Stimulated activated CD8-positive, alpha-beta memory T cell treated with anti-CD3 and anti-CD28 coated beads, Interleukin-12 subunit alpha, Interleukin-12 subunit beta, amount 100 ng/mL, for 24 hours (primary cell): Measurements from ENCODE around the gene PIK3R2.
"Not testable (repeated sequence)": the region's sequence is repeated elsewhere in the genome, so short reads cannot be mapped to it uniquely, and the experiment has no call there.

Experiments used
- DNase-seq: peaks from one replicate; pipeline ENCODE4 v3.0.0-alpha.2; 2020; ENCODE audit errors: extremely low read depth

Gene PIK3R2

DNA sequence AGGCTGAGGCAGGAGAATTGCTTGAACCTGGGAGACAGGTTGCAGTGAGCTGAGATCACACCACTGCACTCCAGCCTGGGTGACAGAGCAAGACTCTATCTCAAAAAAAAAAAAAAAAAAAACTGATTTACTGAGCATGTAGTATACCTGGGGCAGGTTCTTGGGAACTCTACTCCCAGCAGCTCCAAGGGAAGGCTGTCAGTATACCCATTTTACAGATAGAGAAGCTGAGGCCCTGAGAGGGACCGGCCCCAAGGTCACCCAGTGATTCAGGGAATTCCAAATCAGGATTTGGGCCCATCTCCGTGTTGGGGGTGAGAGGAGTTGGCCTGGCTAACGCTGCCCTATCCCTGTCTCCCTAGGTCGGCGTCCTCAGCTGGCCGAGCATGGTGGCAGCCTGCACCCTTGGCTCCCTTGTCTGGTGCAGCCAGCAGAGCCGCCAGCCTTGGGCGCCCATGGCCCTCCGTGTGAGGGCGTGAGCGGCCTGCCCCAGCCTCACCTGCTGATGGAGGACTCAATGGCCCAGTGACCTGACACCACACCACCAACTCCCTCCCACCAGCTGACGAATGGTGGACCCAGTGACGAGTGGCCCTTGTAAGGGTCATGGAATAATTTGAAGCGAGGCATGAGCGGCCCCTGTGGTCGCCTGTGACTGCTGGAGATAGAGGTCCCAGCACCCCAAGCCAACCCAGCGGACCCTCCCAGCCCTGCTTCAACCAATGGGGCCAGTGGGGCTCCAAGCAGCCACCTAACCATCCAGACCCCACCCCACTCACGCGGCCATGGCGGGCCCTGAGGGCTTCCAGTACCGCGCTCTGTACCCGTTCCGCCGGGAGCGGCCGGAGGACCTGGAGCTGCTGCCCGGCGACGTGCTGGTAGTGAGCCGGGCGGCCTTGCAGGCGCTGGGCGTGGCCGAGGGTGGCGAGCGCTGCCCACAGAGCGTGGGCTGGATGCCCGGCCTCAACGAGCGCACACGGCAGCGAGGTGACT, 2.4 kb downstream of the PIK3R2 start:
- no peak for DNase-seq

DNA sequence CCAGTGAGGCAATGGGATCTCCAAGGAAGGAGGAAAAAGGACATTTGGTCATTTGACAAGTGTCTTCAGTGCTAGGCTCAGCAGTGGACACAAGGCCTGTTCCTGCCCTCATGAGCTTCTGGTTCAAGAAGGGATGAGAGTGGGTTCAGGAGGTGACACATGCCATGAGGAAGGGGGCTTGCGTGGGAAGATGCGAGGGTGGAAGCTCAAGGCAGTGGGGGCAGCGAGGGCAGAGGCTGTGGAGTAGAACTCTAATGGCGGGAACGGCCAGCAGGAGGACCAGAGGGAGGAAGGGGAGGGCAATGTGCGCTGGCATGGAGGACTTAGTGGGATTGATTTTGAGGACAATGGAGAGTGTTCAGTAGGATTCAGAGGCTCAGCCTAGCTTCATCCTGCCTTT, 3.3 kb downstream of the PIK3R2 start:
- no peak for DNase-seq

DNA sequence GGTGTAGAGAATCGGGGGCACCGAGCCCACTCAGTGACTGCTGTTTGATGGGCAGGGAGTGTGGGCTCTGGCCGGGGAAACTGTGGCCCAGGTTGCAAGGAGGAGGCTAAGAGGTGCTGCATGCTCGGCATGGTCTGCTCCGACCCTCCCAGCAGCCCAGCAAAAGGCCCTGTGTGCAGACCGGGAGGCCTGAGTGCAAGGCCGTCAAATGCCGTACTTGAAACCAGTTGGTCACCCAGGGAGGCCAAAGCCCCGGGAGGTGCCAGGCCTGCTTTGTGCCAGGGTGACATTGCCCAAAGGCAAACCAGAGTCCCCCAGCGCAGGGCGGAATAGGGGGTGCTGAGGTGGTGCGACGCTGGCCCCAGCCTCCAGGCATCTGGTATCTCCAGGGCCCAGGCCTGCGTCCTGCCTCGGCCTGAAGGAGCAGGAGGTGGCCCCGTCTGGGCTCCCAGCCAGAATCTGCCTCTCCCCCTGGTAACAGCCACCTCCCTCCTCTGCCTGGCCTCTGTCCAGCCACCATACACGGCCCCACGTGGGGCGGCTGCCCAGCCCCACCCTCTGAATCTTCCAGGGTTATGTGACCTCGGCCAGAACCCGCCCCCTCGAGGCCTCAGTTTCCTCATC, 4.0 kb downstream of the PIK3R2 start:
- no peak for DNase-seq

DNA sequence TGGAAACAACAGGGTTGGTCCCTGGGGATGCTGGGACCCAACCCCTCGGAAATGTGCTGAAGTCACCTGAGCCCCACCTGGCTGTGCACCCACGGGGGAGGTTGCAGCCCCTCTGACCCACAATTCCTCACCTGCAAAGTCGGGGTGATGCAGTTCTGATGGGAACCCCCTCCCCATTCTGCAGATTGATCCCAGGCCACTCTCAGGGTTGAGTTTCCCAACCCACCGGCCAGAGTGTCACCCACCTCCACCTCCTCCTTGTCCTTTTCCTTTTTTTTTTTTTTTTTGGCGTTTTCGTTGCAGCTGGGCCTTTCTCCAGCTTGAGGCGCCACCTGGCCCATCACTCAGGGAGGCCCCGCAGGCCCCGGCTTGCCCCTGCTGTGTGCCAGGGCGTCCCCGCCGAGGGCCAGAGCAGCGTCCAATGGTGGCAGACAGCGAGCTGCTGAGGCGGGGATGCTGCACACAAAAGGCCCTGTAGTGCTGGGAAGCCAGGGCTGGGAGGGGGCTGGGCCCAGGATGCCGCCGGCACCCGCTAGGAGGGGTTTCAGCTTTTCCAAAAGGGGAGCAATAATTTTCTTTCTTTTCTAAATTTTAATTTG, 4.6 kb downstream of the PIK3R2 start:
- DNase-seq: no peak

DNA sequence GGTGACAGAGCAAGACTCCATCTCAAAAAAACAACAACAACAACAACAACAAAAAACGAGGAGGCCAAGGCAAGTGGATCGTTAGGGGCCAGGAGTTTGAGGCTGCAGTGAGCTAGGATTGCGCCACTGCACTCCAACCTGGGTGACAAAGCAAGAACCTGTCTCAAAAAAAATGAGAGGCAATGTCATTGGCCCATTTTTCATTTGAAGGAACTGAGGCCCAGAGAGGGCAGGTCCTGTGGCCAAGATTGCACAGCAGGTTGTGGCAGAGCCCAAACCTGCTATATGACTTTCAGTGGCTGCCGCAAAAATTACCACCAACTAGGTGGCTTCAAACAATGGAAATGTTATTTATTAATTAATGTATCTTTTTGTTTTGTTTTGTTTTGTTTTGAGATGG, 5.5 kb downstream of the PIK3R2 start:
- DNase-seq: no peak

DNA sequence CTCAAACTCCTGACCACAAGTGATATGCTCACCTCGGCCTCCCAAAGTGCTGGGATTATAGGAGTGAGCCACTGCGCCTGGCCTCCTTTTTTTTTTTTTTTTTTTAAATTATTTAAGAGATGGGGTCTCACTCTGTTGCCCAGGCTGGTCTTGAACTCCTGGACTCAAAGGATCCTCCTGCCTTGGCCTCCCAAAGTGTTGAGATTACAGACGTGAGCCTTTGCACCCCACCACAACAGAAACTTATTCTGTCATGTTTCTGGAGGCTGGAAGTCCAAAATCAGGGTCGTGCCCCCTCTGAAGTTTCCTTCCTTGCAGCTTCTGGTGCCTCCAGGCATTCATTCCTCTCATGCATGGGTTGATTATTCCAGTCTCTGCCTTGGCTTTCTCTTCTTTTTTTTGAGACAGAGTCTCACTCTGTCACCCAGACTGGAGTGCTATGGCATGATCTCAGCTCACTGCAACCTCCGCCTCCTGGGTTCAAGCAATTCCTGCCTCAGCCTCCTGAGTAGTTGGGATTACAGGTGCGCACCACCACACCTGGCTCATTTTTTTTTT, 6.2 kb downstream of the PIK3R2 start:
- not testable (repeated sequence) for DNase-seq

DNA sequence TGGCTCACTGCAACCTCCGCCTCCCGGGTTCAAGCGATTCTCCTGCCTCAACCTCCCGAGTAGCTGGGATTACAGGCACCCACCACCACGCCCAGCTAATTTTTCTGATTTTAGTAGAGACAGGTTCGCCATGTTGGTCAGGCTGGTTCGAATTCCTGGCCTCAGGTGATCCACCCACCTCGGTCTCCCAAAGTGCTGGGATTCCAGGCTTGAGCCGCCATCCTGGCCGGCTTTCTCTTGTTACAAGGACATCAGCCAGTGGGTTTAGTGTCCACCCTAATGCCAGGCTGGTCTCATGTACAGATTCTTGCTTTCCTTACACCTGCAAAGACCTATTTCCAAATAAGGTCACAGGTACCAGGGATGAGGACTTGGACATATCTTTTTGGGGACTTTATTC, 6.8 kb downstream of the PIK3R2 start:
- no peak for DNase-seq

DNA sequence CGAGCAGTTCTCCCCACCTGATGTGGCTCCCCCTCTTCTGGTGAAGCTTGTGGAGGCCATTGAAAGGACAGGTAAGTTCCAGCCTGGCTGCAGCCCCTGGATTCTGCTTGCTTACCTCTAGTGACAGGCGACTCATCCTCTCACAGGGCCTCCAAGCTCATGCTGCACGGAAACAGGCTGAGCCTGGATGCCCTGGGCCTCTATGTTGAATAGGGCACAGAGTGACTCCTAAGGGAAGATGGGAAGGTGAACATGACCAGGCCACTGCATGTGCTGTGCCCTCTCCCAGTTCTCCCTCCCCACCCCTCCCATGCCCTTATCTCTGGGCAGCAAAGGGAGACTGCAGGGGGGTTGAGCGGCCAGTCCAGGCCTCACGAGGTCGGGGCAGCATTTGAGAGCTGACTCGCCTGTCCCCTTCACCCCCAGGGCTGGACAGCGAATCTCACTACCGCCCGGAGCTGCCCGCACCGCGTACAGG, 7.6 kb downstream of the PIK3R2 start:
- DNase-seq: no peak

DNA sequence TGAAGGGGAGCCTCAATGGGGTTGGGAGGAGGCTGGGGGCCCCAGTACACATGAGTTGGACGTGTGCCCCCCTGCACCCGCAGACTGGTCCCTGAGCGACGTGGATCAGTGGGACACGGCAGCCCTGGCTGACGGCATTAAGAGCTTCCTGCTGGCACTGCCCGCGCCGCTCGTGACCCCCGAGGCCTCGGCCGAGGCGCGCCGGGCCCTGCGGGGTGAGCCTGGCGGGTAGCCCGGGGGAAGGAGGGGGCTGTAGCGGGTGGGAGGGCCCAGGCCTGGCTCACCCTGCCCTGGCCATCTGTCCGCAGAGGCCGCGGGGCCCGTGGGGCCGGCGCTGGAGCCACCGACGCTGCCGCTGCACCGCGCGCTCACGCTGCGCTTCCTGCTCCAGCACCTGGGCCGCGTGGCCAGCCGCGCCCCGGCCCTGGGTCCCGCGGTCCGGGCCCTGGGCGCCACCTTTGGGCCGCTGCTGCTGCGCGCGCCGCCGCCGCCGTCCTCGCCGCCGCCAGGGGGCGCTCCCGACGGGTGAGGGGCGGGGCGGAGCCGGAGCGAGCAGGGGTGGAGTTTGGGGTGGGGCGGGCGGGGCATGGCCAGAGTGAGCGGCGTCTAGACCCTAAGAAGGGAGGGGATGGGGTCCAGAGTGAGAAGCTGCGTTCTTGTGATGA, 8.1 kb downstream of the PIK3R2 start:
- DNase-seq: no peak

DNA sequence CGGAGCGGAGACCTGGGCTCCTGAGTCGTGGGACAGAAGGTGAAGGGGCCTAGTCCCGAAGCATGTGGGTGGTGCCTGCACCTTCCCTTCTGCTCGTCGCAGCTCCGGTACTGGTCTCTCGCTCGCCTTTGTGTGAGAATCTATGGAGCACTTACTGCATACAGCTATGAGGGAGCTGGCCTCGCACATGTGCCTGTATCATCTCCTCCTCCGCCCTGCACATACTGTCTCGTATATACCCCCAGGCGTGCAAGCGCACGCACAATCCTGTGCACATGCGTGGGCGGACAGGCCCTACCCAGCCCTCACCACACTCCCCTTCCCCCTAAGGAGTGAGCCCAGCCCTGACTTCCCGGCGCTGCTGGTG, 8.7 kb downstream of the PIK3R2 start:
- no peak for DNase-seq

DNA sequence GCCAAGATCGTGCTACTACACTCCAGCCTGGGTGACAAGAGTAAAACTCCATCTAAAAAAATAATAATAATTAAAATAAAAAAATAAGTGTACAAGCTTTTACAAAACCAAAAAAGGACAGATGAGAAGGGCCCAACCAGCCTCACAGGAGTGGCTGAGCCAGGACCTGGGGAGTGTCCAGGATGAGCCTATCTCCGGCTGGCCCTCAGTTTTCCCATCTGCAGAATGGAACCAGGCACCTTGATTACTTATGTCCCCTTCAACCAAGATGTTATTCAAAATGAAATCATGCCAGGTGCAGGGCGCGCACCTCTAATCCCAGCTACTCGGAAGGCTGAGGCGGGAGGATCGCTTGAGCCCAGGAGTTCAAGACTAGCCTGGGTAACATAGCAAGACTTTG, 11.1 kb downstream of the PIK3R2 start:
- no peak for DNase-seq

DNA sequence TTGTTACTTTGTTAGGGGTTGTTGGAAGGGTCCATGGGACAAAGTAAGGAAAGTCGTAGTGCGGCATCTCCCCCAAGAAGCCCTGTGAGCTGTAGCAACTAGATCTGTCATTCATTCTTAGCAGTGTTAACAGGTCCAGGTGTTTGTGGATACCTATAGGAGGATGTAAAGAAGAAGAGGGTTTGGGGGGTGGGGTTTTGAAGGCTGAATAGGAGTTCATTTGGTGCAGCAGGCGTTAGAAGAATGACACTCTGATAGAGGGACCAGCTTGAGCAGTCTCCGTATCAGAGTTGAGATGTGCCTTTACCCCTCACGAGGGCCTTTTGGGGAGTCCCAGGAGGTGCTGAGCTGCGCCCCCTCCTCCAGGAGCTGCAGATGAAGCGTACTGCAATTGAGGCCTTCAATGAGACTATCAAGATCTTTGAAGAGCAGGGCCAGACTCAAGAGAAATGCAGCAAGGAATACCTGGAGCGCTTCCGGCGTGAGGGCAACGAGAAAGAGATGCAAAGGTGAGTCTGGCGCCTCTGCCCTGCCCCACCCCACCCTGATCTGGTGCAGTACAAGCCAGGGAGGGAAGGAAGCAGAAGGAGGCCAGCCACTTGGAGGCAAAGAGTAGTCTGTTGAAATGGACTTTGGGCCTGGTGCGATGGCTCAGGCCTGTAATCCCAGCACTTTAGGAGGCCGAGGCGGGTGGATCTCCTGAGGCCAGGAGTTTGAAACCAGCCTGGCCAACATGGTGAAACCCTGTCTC, 13.0 kb downstream of the PIK3R2 start:
- DNase-seq: no peak

DNA sequence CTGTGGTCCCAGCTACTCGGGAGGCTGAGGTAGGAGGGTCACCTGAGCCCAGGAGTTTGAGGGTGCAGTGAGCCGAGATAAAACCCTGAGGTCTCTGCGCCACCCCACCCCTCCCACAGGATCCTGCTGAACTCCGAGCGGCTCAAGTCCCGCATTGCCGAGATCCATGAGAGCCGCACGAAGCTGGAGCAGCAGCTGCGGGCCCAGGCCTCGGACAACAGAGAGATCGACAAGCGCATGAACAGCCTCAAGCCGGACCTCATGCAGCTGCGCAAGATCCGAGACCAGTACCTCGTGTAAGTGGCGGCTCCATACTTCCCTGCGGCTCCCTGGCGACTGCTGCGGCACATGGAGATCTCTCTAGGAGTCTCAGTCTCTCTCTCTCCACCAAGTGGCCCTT, 14.0 kb downstream of the PIK3R2 start:
- DNase-seq: no peak

DNA sequence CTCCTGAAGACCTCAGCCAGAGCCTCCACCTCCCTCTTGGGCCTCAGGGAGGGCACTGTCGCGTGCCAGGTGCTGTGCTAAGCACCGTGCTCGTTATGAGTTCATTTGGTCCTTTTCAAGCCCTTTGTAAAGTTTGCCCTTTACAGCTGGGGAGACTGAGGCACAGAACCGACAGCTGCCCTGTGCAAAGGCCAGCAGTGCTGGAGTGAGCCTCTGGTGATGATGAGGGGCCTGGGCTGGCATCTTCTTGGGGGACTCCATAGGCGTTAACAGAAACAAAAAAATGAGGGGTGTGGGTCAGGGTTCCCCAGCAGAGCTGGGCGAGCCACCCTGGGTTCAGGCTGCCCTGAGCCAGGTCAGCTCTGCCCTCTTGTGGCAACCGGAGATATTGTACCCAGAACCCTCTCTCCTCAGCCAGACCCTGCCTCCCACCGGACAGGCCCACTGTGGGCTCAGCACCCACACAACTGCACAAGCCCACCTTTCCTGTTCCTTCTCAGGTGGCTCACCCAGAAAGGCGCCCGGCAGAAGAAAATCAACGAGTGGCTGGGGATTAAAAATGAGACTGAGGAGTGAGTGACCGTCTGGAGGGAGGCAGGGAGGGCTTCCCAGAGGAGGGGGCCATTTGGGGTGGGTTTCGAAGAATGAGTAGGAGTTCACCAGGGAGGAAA, 15.1 kb downstream of the PIK3R2 start:
- no peak for DNase-seq

DNA sequence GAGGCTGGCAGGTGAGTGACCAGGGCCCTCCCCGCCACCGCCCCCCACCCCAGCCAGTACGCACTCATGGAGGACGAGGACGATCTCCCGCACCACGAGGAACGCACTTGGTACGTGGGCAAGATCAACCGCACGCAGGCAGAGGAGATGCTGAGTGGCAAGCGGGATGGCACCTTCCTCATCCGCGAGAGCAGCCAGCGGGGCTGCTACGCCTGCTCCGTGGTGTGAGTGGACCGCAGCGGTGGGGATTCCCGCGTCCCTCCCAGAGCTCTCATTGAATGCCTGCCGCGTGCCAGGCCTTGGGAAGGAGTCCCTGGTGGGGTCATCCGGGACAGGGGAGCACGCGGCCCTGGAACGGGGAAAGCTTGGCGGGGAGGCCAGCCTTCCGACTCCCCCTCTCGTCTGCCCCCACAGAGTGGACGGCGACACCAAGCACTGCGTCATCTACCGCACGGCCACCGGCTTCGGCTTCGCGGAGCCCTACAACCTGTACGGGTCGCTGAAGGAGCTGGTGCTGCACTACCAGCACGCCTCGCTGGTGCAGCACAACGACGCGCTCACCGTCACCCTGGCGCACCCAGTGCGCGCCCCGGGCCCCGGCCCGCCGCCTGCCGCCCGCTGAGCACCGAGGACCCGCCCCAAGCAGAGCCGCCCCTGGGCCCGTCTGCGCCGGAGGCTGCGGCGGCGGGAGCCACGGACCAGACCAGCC, 15.9 kb downstream of the PIK3R2 start:
- no peak for DNase-seq

DNA sequence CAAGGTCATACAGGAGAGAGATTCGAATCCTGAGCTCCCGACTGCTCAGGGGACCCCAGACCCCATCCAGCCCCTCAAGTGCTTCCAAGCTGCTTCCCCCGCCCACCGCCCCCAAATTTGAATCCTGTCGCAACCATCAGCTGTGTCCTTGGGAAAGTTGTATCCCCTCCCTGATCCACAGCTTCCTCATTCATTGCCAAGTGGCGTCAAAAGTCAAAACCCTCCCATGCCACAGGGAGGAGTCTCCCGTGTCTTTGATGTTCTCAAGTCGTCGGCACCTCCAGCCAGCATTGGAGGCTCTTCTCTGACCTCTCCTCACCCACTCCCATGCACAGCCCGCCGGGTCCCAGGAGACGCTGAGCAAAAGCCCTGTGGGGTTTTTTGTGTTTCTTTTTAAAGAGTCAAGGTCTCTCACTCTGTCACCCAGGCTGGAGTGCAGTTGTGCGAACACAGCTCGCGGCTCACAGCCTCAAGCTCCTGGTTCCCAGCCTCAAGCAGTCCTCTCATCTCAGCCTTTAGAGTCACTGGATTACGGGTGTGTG, 17.8 kb downstream of the PIK3R2 start:
- no peak for DNase-seq

DNA sequence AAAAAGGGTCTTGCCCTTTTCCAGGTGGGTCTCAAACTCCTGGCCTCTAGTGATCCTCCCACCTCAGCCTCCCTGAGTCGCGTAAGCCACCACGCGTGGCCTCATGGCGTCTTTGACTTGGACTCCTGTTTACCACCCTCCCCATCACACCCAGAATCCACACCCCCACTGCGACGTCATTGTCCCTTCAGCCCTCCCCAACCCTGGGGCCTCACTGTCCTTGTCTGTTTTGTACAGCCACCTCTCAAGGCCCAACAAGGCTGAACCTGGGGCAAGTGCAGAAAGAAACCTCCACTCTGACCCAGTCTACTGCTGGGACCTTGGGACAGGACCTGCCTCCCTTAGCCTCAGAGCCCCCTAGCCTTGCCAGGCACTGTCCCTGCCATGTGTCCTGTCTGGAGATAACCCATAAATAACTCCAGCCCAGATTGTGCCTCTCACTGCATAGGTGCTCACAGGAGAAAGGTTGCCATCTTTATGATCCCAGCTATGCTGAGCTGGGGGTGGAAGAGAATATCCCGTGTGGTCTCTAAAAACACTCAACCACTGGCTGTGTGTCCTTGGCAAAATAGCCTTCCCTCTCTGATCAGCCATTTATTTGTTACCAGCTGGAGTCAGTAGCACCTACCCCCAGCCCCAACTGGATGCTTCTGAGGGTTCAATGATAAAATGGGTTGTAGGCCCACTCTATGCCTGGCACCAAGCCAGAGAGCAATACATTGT, 18.8 kb downstream of the PIK3R2 start:
- no peak for DNase-seq

DNA sequence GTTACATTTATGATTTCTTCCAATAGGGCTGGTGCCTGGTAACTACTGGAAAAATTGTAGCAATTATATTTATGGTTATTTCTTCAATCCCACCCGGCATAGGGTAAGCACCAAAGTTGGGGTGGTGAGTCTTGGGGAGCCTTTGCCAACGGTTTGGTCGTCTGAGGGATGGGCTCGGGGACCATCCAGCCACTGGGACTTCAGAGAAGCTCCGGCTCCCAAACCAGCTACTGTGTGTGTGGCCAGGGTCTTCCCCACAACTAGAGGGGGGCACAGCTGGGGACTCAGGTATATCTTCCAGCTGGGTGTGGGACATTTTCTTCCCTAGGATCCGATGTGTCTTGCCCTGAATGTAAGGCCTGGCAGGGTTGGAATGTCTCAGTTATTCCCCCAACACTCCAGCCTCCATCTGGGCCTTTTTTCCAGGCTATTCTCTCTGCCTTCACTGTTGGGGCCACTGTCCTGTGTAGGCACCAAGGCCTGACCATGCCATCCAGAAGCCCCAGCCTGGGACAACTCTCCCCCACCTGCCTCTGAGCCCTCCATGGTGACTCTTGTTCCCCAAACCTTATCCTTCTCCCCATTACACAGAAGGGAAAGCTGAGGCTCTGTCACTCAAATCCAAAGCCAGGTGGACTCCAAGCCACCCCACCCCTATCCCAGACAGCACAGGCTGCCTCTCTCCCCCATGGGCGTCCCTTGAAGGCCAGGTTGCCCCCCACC, 19.5 kb downstream of the PIK3R2 start:
- no peak for DNase-seq
